Measurements from ENCODE around the gene CES2. TPM values are rescaled to one million over a fixed set of nuclear protein-coding genes. Genes with fewer than 3 reads are reported as not detected.

The CES2 gene
- total and polyA plus RNA-seq, 9 of the 15 experiments (the other 6 are each of a cell fraction or from before 2014, with no cell fraction given), result 2.2 to 37.9 (median 24.4) TPM

GRCh38 chr16:66930189-66930588, 5.1 kb upstream of the CES2 start (continued):
- peak; percentile 30 for TF ChIP-seq SMAD1 (IDR thresholded peaks at IDR 0.05; ENCODE audit: low read depth, low read length, partially characterized antibody)

- FAIRE-seq (no peak), DNase-seq (ENCODE audit: extremely low read depth in 1 of 4, low spot score in 3 of 4) (no peak), ATAC-seq (no peak)
- CTCF ChIA-PET (ENCODE audit: low intra/inter-chr PET ratio), result no interaction called here
- 82% methylated on average over 2 of the region's 2 CpGs for WGBS (ENCODE audit: insufficient coverage, low coverage, missing lambda C conversion rate)
- peaks cover 5% of the 10 kb centered on the region; the same call in 1 of the 2 replicates for H4K20me1 ChIP-seq (replicated peaks; ENCODE audit: control insufficient read depth, insufficient read depth, low read length)
- no peaks in the 10 kb centered on the region for H3K27me3 ChIP-seq (ENCODE audit: control insufficient read depth in 2 of 2, insufficient read depth in 2 of 2, low read length in 2 of 2)
- H3K4me1 ChIP-seq (replicated peaks in 1 of 2; ENCODE audit: control insufficient read depth in 2 of 2, insufficient read depth in 2 of 2, low read length in 2 of 2), result peaks cover 21 to 46% of the 10 kb centered on the region in 2 experiments
- POLR2A ChIA-PET, result interaction anchor here (0.5 to 2.8 kb wide), 6 partner anchors 10 to 39 kb away, joined by 3 to 11 read pairs (median 6); partner anchors contain the start of gene CDH16
- intact Hi-C loops (cut with micrococcal nuclease) (no loop called here), in situ Hi-C loops (cut with MboI) (loop anchor here (5.0 kb wide), 1 partner anchor 34 kb away; no protein-coding TSS in a partner anchor)
- H3K9me1 ChIP-seq (ENCODE audit: control insufficient read depth, insufficient read depth, low read length), result peaks cover 4% of the 10 kb centered on the region
- no peak overlapping the region for H3K9ac ChIP-seq (ENCODE audit: insufficient read depth in 1 of 2, low read depth in 2 of 2, low read length in 2 of 2)
- H3K4me2 ChIP-seq (ENCODE audit: insufficient read depth, low read length), result no peak overlapping the region
- no TSS peak for BruUV-seq (replicated peaks)
- H3K79me2 ChIP-seq (ENCODE audit: control insufficient read depth, insufficient read depth, low read length), result peaks cover 42% of the 10 kb centered on the region
- no peaks in the 10 kb centered on the region for H3K9me3 ChIP-seq (replicated peaks; ENCODE audit: control insufficient read depth, insufficient read depth, low read depth, low read length)
- TF ChIP-seq GTF2B (IDR thresholded peaks at IDR 0.05; ENCODE audit: extremely low read depth, insufficient read length) (peak; percentile 12), RBFOX2 (IDR thresholded peaks at IDR 0.05; ENCODE audit: low read depth, low read length) (0 out of 2 replicates have a peak, but pooled peaks have one; percentile 12), MTA3 (IDR thresholded peaks at IDR 0.05; ENCODE audit: borderline replicate concordance) (no peak), TCF7L2 (IDR thresholded peaks at IDR 0.05; ENCODE audit: low read depth, low read length) (no peak), ZNF232 (CRISPR knock-in tag; IDR thresholded peaks at IDR 0.05) (no peak), ZNF551 (CRISPR knock-in tag; IDR thresholded peaks at IDR 0.05) (no peak), CEBPG (CRISPR knock-in tag; IDR thresholded peaks at IDR 0.05) (no peak), CEBPG (tag; conservative IDR thresholded peaks at IDR 0.05 in 1 of 2, IDR thresholded peaks at IDR 0.05 in 1 of 2) (peak in 1 of 2 experiments; percentile 33; a peak in 1 of 4 replicates), PML (IDR thresholded peaks at IDR 0.05; ENCODE audit: low read length) (peak; percentile 30; the same call in 1 of the 2 replicates), SUPT5H (IDR thresholded peaks at IDR 0.05) (peak; percentile 27; the same call in 1 of the 2 replicates), SNAPC5 (CRISPR knock-in tag; IDR thresholded peaks at IDR 0.05) (0 out of 2 replicates have a peak, but pooled peaks have one; percentile 36), ZNF143 (CRISPR knock-in tag; IDR thresholded peaks at IDR 0.05) (peak; percentile 40; the same call in 1 of the 2 replicates), POLR2A (conservative IDR thresholded peaks at IDR 0.05) (peak; percentile 54; the same call in 1 of the 2 replicates), TBP (optimal IDR thresholded peaks at IDR 0.05; ENCODE audit: low read depth, low read length) (peak; percentile 92)
- no peak overlapping the region for H3K27ac ChIP-seq (ENCODE audit: extremely low read depth, low read depth, low read length)
- no peak overlapping the region for H2AFZ ChIP-seq (ENCODE audit: low read depth, low read length)
- peaks cover 24% of the 10 kb centered on the region; the same call in 2 of the 3 replicates for H3K36me3 ChIP-seq (ENCODE audit: control insufficient read depth, insufficient read depth, low read length)
- no peak overlapping the region for H3K4me3 ChIP-seq
Observed at GRCh38 chr16:66931665-66932064, 3.7 kb upstream of the CES2 start.
